ENCODE measurements around the gene RNASEH1.
"Not testable (repeated sequence)": the region's sequence is repeated elsewhere in the genome, so short reads cannot be mapped to it uniquely, and the experiment has no call there.

RNASEH1 gene

DNA sequence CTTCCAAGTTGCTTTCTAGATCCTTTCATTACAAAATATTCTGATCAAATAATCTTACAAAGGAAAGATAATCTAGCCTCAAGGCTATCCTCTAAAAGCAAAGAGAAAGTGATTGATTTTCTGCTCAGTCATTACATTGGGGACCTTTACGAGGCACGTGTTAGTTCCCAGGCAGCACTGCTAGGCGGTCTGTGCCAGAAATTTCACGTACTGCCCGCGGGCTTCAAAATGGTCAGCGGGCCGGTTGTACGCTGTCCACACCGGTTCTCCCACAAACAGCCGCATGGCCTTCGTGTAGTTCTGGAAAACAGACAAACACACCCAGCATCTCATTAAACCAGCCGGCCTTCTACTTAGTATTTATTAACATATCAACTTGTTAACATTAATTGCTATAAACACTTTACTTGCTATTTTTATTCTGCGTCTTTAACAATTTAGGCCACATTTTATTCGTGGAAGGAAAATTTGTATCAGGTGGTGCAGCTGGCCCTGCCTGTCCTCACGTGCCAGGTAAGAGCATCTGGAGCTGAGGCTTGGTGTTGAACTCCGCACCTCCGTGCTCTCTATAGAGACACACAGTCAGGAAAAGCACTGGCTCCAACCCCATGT is 59.2 kb downstream of the RNASEH1 start:
- DNase-seq (ENCODE audit: low spot score): no peak
- TF ChIP-seq, protein P1, sequence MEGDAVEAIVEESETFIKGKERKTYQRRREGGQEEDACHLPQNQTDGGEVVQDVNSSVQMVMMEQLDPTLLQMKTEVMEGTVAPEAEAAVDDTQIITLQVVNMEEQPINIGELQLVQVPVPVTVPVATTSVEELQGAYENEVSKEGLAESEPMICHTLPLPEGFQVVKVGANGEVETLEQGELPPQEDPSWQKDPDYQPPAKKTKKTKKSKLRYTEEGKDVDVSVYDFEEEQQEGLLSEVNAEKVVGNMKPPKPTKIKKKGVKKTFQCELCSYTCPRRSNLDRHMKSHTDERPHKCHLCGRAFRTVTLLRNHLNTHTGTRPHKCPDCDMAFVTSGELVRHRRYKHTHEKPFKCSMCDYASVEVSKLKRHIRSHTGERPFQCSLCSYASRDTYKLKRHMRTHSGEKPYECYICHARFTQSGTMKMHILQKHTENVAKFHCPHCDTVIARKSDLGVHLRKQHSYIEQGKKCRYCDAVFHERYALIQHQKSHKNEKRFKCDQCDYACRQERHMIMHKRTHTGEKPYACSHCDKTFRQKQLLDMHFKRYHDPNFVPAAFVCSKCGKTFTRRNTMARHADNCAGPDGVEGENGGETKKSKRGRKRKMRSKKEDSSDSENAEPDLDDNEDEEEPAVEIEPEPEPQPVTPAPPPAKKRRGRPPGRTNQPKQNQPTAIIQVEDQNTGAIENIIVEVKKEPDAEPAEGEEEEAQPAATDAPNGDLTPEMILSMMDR (IDR thresholded peaks at IDR 0.05; ENCODE audit: extremely low read depth, missing control alignments): no peak

DNA sequence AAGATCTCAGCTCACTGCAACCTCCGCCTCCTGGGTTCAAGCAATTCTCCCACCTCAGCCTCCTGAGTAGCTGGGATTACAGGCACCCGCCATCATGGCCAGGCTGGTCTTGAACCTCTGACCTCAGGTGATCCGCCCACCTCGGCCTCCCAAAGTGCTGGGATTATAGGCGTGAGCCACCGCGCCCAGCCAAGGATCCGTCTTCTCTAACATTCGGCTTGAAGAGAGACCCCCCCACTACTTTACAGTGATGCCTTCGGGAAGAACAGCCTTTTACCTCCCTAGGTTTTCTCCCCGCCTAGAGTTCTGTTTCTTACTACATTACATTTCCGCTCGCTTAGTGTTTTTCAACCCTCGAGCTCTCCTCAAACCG is 61.4 kb downstream of the RNASEH1 start:
- not testable (repeated sequence) for DNase-seq (ENCODE audit: low spot score)

All from GM20000 (cell line).